A549 (cell line): ENCODE data around the gene RGS5.

Source experiments
- CHD2 ChIP-seq: fragments of 150-350 bp; IDR thresholded peaks from 2 replicates; pipeline ENCODE4 v1.6.1; 2014; ENCODE audit warnings: low read length; ENCODE audit not compliant: partially characterized antibody
- EP300 ChIP-seq, 2 experiments: fragments of >200 bp; sonication (Bioruptor Twin); formaldehyde crosslinking; IDR thresholded peaks; 2 replicates in 1 of 2; 3 replicates in 1 of 2; pipeline ENCODE4 v1.6.1; 2016 to 2017
- ESRRA ChIP-seq: fragments of 150-350 bp; IDR thresholded peaks from 2 replicates; pipeline ENCODE4 v1.6.1; 2014; ENCODE audit warnings: mild to moderate bottlenecking, low read length, borderline replicate concordance
- JUN ChIP-seq, 2 experiments: fragments of >200 bp; sonication (Bioruptor Twin); formaldehyde crosslinking; IDR thresholded peaks; 2 replicates in 1 of 2; 3 replicates in 1 of 2; pipeline ENCODE4 v1.6.1; 2016 to 2017
- NR3C1 ChIP-seq: fragments of >200 bp; sonication (Bioruptor Twin); formaldehyde crosslinking; IDR thresholded peaks from 3 replicates; pipeline ENCODE4 v1.6.1; 2017
- POLR2A ChIP-seq: IDR thresholded peaks from 2 replicates; pipeline ENCODE4 v1.6.1; 2012; ENCODE audit warnings: mild to moderate bottlenecking, low read length
- SMC3 ChIP-seq: fragments of >200 bp; sonication (Bioruptor Twin); formaldehyde crosslinking; IDR thresholded peaks from 3 replicates; pipeline ENCODE4 v1.6.1; 2018; ENCODE audit warnings: inconsistent platforms
- TF ChIP-seq, protein P1 (sequence below): fragments of >200 bp; sonication (Bioruptor Twin); formaldehyde crosslinking; IDR thresholded peaks from 3 replicates; pipeline ENCODE4 v1.5.1; 2016
- TF ChIP-seq, protein P2 (sequence below): IDR thresholded peaks from 2 replicates; pipeline ENCODE4 v1.6.1; 2012
- TF ChIP-seq, protein P3 (sequence below): IDR thresholded peaks from 2 replicates; pipeline ENCODE4 v1.6.1; 2012
- TF ChIP-seq, protein P4 (sequence below): fragments of 200-600 bp; sonication (generic); IDR thresholded peaks from 2 replicates; pipeline ENCODE4 v1.6.1; 2016; ENCODE audit warnings: antibody characterized with exemption, mild to moderate bottlenecking, moderate library complexity

GRCh38 chr1:163250382-163250974, 47.8 kb upstream of the RGS5 start:
- TF ChIP-seq, protein P1, sequence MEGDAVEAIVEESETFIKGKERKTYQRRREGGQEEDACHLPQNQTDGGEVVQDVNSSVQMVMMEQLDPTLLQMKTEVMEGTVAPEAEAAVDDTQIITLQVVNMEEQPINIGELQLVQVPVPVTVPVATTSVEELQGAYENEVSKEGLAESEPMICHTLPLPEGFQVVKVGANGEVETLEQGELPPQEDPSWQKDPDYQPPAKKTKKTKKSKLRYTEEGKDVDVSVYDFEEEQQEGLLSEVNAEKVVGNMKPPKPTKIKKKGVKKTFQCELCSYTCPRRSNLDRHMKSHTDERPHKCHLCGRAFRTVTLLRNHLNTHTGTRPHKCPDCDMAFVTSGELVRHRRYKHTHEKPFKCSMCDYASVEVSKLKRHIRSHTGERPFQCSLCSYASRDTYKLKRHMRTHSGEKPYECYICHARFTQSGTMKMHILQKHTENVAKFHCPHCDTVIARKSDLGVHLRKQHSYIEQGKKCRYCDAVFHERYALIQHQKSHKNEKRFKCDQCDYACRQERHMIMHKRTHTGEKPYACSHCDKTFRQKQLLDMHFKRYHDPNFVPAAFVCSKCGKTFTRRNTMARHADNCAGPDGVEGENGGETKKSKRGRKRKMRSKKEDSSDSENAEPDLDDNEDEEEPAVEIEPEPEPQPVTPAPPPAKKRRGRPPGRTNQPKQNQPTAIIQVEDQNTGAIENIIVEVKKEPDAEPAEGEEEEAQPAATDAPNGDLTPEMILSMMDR: no peak
- TF ChIP-seq POLR2A: no peak
- TF ChIP-seq NR3C1: no peak
- TF ChIP-seq, protein P2, sequence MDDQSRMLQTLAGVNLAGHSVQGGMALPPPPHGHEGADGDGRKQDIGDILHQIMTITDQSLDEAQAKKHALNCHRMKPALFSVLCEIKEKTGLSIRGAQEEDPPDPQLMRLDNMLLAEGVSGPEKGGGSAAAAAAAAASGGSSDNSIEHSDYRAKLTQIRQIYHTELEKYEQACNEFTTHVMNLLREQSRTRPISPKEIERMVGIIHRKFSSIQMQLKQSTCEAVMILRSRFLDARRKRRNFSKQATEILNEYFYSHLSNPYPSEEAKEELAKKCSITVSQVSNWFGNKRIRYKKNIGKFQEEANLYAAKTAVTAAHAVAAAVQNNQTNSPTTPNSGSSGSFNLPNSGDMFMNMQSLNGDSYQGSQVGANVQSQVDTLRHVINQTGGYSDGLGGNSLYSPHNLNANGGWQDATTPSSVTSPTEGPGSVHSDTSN: no peak
- no peak for TF ChIP-seq EP300 (IDR thresholded peaks at IDR 0.05)
- TF ChIP-seq SMC3: no peak
- TF ChIP-seq, protein P3, sequence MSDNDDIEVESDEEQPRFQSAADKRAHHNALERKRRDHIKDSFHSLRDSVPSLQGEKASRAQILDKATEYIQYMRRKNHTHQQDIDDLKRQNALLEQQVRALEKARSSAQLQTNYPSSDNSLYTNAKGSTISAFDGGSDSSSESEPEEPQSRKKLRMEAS: no peak
- no peak for TF ChIP-seq ESRRA
- TF ChIP-seq CHD2: no peak
- no peak for TF ChIP-seq JUN (IDR thresholded peaks at IDR 0.05)
- TF ChIP-seq, protein P4, sequence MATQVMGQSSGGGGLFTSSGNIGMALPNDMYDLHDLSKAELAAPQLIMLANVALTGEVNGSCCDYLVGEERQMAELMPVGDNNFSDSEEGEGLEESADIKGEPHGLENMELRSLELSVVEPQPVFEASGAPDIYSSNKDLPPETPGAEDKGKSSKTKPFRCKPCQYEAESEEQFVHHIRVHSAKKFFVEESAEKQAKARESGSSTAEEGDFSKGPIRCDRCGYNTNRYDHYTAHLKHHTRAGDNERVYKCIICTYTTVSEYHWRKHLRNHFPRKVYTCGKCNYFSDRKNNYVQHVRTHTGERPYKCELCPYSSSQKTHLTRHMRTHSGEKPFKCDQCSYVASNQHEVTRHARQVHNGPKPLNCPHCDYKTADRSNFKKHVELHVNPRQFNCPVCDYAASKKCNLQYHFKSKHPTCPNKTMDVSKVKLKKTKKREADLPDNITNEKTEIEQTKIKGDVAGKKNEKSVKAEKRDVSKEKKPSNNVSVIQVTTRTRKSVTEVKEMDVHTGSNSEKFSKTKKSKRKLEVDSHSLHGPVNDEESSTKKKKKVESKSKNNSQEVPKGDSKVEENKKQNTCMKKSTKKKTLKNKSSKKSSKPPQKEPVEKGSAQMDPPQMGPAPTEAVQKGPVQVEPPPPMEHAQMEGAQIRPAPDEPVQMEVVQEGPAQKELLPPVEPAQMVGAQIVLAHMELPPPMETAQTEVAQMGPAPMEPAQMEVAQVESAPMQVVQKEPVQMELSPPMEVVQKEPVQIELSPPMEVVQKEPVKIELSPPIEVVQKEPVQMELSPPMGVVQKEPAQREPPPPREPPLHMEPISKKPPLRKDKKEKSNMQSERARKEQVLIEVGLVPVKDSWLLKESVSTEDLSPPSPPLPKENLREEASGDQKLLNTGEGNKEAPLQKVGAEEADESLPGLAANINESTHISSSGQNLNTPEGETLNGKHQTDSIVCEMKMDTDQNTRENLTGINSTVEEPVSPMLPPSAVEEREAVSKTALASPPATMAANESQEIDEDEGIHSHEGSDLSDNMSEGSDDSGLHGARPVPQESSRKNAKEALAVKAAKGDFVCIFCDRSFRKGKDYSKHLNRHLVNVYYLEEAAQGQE: no peak
